ENCODE results near the gene USP40.

The USP40 gene

GRCh38 chr2:233492751-233493150 lies 73.8 kb downstream of the USP40 start:
- H3K27me3 ChIP-seq (ENCODE audit: low read depth, low read length) = no peaks in the 10 kb centered on the region
- H3K4me1 ChIP-seq (ENCODE audit: control insufficient read depth in 1 of 2, insufficient read depth in 2 of 2, low read length in 2 of 2) = no peaks in the 10 kb centered on the region
- no peak overlapping the region for H3K27ac ChIP-seq (ENCODE audit: low read length)
- H3K4me3 ChIP-seq (ENCODE audit: low read depth in 1 of 2, low read length in 2 of 2) = no peak overlapping the region
- peaks cover 48 to 61% of the 10 kb centered on the region in 2 donors for H3K36me3 ChIP-seq (ENCODE audit: control insufficient read depth in 1 of 2, insufficient read depth in 2 of 2, low read length in 2 of 2)
- no peaks in the 10 kb centered on the region for H3K9me3 ChIP-seq (ENCODE audit: control insufficient read depth in 1 of 2, low read length in 2 of 2)

DNA sequence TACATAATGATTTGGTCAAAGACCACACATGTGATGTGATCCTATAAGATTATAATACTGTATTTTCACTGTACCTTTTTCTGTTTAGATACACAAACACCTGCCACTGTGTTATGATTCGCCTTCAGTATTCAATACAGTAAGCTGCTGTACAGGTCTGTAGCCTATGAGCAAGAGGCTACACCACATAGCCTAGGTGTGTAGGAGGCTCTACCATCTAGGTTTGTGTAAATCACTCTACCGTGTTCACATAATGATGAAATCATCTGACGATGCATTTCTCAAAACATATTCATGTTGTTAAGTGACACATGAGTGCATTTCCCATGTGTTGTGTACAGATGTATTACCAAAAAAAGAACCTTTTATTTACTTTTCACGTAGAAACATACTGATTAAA lies 74.5 kb downstream of the USP40 start:
- no peak overlapping the region for H3K27ac ChIP-seq (ENCODE audit: low read length)

GRCh38 chr2:233491326-233491725 lies 75.3 kb downstream of the USP40 start:
- H3K36me3 ChIP-seq (ENCODE audit: control insufficient read depth in 1 of 2, insufficient read depth in 2 of 2, low read length in 2 of 2) = peaks cover 38 to 57% of the 10 kb centered on the region in 2 donors

More for the DNA sequence above, 74.5 kb downstream of the USP40 start:
- Histone ChIP-seq H3K27me3 (ENCODE audit: low read depth, low read length) (no peaks in the 10 kb centered on the region), H3K9me3 (ENCODE audit: control insufficient read depth in 1 of 2, low read length in 2 of 2) (no peaks in the 10 kb centered on the region), H3K4me3 (ENCODE audit: low read depth in 1 of 2, low read length in 2 of 2) (no peak overlapping the region), H3K36me3 (ENCODE audit: control insufficient read depth in 1 of 2, insufficient read depth in 2 of 2, low read length in 2 of 2) (peaks cover 42 to 56% of the 10 kb centered on the region in 2 donors), H3K4me1 (ENCODE audit: control insufficient read depth in 1 of 2, insufficient read depth in 2 of 2, low read length in 2 of 2) (no peaks in the 10 kb centered on the region)

GRCh38 chr2:233490831-233491230 lies 75.8 kb downstream of the USP40 start:
- H3K27ac ChIP-seq (ENCODE audit: low read length) = no peak overlapping the region
- H3K27me3 ChIP-seq (ENCODE audit: low read depth, low read length) = no peaks in the 10 kb centered on the region
- no peaks in the 10 kb centered on the region for H3K4me1 ChIP-seq (ENCODE audit: control insufficient read depth in 1 of 2, insufficient read depth in 2 of 2, low read length in 2 of 2)
- H3K4me3 ChIP-seq (ENCODE audit: low read depth in 1 of 2, low read length in 2 of 2) = no peak overlapping the region
- H3K36me3 ChIP-seq (ENCODE audit: control insufficient read depth in 1 of 2, insufficient read depth in 2 of 2, low read length in 2 of 2) = peaks cover 33 to 57% of the 10 kb centered on the region in 2 donors
- no peaks in the 10 kb centered on the region for H3K9me3 ChIP-seq (ENCODE audit: control insufficient read depth in 1 of 2, low read length in 2 of 2)

More at GRCh38 chr2:233491326-233491725, 75.3 kb downstream of the USP40 start:
- no peak overlapping the region for H3K4me3 ChIP-seq (ENCODE audit: low read depth in 1 of 2, low read length in 2 of 2)
- H3K4me1 ChIP-seq (ENCODE audit: control insufficient read depth in 1 of 2, insufficient read depth in 2 of 2, low read length in 2 of 2) = no peaks in the 10 kb centered on the region
- no peak overlapping the region for H3K27ac ChIP-seq (ENCODE audit: low read length)
- H3K27me3 ChIP-seq (ENCODE audit: low read depth, low read length) = no peaks in the 10 kb centered on the region
- H3K9me3 ChIP-seq (ENCODE audit: control insufficient read depth in 1 of 2, low read length in 2 of 2) = no peaks in the 10 kb centered on the region

GRCh38 chr2:233489666-233490065 lies 76.9 kb downstream of the USP40 start:
- Histone ChIP-seq H3K27me3 (ENCODE audit: low read depth, low read length) (no peaks in the 10 kb centered on the region), H3K4me1 (ENCODE audit: control insufficient read depth in 1 of 2, insufficient read depth in 2 of 2, low read length in 2 of 2) (no peaks in the 10 kb centered on the region), H3K9me3 (ENCODE audit: control insufficient read depth in 1 of 2, low read length in 2 of 2) (no peaks in the 10 kb centered on the region), H3K36me3 (ENCODE audit: control insufficient read depth in 1 of 2, insufficient read depth in 2 of 2, low read length in 2 of 2) (peaks cover 41 to 63% of the 10 kb centered on the region in 2 donors), H3K4me3 (ENCODE audit: low read depth in 1 of 2, low read length in 2 of 2) (no peak overlapping the region), H3K27ac (ENCODE audit: low read length) (no peak overlapping the region)

DNA sequence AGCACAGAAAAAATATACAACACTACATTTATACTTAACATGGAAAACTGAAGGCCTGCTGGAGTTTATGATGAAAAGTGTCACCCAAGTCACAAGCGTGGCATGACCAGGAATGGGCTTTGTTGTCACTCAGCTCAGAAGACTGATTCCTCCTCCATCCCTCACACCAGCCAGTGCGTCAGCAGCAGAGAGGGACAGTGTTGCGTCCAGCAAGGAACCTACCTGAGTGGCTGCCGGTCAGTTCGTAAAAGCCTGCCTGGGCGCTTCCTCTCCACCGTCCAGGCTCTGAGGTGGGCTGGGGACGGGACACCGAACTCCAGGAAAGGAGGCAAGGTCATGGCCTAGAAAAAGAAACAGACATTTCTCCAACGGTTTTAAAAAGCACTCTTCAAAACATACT lies 77.4 kb downstream of the USP40 start:
- H3K36me3 ChIP-seq (ENCODE audit: control insufficient read depth in 1 of 2, insufficient read depth in 2 of 2, low read length in 2 of 2) = peaks cover 39 to 66% of the 10 kb centered on the region in 2 donors
- no peaks in the 10 kb centered on the region for H3K27me3 ChIP-seq (ENCODE audit: low read depth, low read length)
- no peaks in the 10 kb centered on the region for H3K4me1 ChIP-seq (ENCODE audit: control insufficient read depth in 1 of 2, insufficient read depth in 2 of 2, low read length in 2 of 2)
- H3K9me3 ChIP-seq (ENCODE audit: control insufficient read depth in 1 of 2, low read length in 2 of 2) = no peaks in the 10 kb centered on the region
- no peak overlapping the region for H3K4me3 ChIP-seq (ENCODE audit: low read depth in 1 of 2, low read length in 2 of 2)
- H3K27ac ChIP-seq (ENCODE audit: low read length) = no peak overlapping the region

GRCh38 chr2:233487748-233488345 lies 78.7 kb downstream of the USP40 start:
- Histone ChIP-seq H3K27me3 (ENCODE audit: low read depth, low read length) (no peaks in the 10 kb centered on the region), H3K4me3 (ENCODE audit: low read depth in 1 of 2, low read length in 2 of 2) (no peak overlapping the region), H3K27ac (ENCODE audit: low read length) (no peak overlapping the region), H3K9me3 (ENCODE audit: control insufficient read depth in 1 of 2, low read length in 2 of 2) (no peaks in the 10 kb centered on the region), H3K36me3 (ENCODE audit: control insufficient read depth in 1 of 2, insufficient read depth in 2 of 2, low read length in 2 of 2) (peaks cover 36 to 73% of the 10 kb centered on the region in 2 donors), H3K4me1 (ENCODE audit: control insufficient read depth in 1 of 2, insufficient read depth in 2 of 2, low read length in 2 of 2) (no peaks in the 10 kb centered on the region)

DNA sequence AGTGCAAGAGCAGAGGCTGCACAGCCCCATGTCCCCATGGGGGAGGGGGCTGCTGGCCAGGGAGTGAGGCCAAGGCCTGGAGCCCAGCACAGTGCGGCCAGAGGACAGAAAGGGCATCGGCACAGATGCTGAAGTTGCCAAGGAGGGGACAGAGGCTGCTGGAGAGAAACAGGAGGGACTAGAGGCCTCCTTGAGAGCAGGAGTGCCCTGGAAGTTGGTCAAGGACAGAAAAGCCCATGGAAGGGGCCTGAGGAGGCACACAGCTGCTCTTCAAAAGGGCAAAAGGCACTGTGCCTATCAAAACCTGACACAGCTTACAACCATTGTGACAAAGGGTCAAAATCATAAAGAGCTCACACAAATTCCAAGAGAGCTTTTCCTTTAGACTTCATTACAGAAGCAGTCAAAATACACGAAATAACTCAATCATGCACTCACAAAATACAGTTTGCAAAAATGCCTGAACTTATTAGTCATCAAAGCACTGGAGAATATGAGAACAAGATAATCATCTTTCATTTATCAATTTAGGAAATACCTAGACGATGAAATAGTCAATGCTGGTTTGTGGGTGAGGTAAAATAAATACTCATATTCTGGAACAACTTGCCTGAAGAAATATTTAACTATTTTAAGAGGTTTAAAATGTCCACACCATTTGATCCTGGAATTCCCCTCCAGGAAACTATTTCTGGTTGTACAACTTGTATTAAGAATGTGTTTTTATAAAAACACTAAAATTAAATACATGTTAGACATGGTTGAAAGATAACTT lies 79.6 kb downstream of the USP40 start:
- H3K4me3 ChIP-seq (ENCODE audit: low read depth in 1 of 2, low read length in 2 of 2) = no peak overlapping the region
- no peaks in the 10 kb centered on the region for H3K9me3 ChIP-seq (ENCODE audit: control insufficient read depth in 1 of 2, low read length in 2 of 2)
- H3K36me3 ChIP-seq (ENCODE audit: control insufficient read depth in 1 of 2, insufficient read depth in 2 of 2, low read length in 2 of 2) = peaks cover 28 to 75% of the 10 kb centered on the region in 2 donors
- no peak overlapping the region for H3K27ac ChIP-seq (ENCODE audit: low read length)
- no peaks in the 10 kb centered on the region for H3K27me3 ChIP-seq (ENCODE audit: low read depth, low read length)
- peaks cover 0 to 3% of the 10 kb centered on the region in 2 donors for H3K4me1 ChIP-seq (ENCODE audit: control insufficient read depth in 1 of 2, insufficient read depth in 2 of 2, low read length in 2 of 2)

GRCh38 chr2:233486357-233486756 lies 80.2 kb downstream of the USP40 start:
- Histone ChIP-seq H3K4me1 (ENCODE audit: control insufficient read depth in 1 of 2, insufficient read depth in 2 of 2, low read length in 2 of 2) (peaks cover 0 to 8% of the 10 kb centered on the region in 2 donors), H3K4me3 (ENCODE audit: low read depth in 1 of 2, low read length in 2 of 2) (no peak overlapping the region), H3K27me3 (ENCODE audit: low read depth, low read length) (no peaks in the 10 kb centered on the region), H3K36me3 (ENCODE audit: control insufficient read depth in 1 of 2, insufficient read depth in 2 of 2, low read length in 2 of 2) (peaks cover 23 to 75% of the 10 kb centered on the region in 2 donors), H3K9me3 (ENCODE audit: control insufficient read depth in 1 of 2, low read length in 2 of 2) (no peaks in the 10 kb centered on the region), H3K27ac (ENCODE audit: low read length) (no peak overlapping the region)

DNA sequence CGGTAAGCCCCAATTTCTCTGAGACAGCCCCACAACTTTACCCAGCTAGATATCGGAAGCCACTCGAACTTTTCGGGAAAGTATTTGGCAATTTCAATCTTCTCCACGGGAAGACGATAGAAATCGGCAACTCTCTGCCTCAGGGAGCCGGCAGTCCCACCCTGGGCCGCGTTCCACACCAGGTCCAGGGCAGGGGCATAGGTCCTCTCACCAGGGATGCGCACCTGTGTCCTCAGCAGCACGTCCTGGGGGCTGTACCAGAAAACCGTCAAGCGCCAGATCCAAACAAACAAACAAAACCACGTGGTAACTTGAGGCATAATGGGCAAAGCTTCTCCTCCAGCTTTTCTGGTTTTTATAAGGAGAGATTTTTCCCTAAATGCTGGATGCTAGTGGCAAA lies 80.9 kb downstream of the USP40 start:
- no peak overlapping the region for H3K4me3 ChIP-seq (ENCODE audit: low read depth in 1 of 2, low read length in 2 of 2)
- no peaks in the 10 kb centered on the region for H3K27me3 ChIP-seq (ENCODE audit: low read depth, low read length)
- H3K27ac ChIP-seq (ENCODE audit: low read length) = no peak overlapping the region
- H3K4me1 ChIP-seq (ENCODE audit: control insufficient read depth in 1 of 2, insufficient read depth in 2 of 2, low read length in 2 of 2) = peaks cover 0 to 11% of the 10 kb centered on the region in 2 donors
- no peaks in the 10 kb centered on the region for H3K9me3 ChIP-seq (ENCODE audit: control insufficient read depth in 1 of 2, low read length in 2 of 2)
- H3K36me3 ChIP-seq (ENCODE audit: control insufficient read depth in 1 of 2, insufficient read depth in 2 of 2, low read length in 2 of 2) = peaks cover 16 to 72% of the 10 kb centered on the region in 2 donors

GRCh38 chr2:233482616-233483015 lies 84.0 kb downstream of the USP40 start:
- peaks cover 0 to 19% of the 10 kb centered on the region in 2 donors for H3K4me1 ChIP-seq (ENCODE audit: control insufficient read depth in 1 of 2, insufficient read depth in 2 of 2, low read length in 2 of 2)
- no peaks in the 10 kb centered on the region for H3K27me3 ChIP-seq (ENCODE audit: low read depth, low read length)
- no peaks in the 10 kb centered on the region for H3K9me3 ChIP-seq (ENCODE audit: control insufficient read depth in 1 of 2, low read length in 2 of 2)
- H3K27ac ChIP-seq (ENCODE audit: low read length) = no peak overlapping the region
- no peak overlapping the region for H3K4me3 ChIP-seq (ENCODE audit: low read depth in 1 of 2, low read length in 2 of 2)
- H3K36me3 ChIP-seq (ENCODE audit: control insufficient read depth in 1 of 2, insufficient read depth in 2 of 2, low read length in 2 of 2) = peaks cover 19 to 66% of the 10 kb centered on the region in 2 donors
